Esophagus muscularis mucosa (tissue), 4 donors: ENCODE data around the gene IKZF2.

Experiments
- EP300 ChIP-seq: sonication (generic); formaldehyde crosslinking; IDR thresholded peaks from one replicate; pipeline ENCODE4 v1.6.1; 2017; ENCODE audit warnings: antibody characterized with exemption
- POLR2A ChIP-seq: fragments of 450-650 bp; IDR thresholded peaks from one replicate; pipeline ENCODE4 v1.6.1; 2017; ENCODE audit warnings: antibody characterized with exemption, moderate library complexity, mild to moderate bottlenecking, low read depth
- POLR2AphosphoS5 ChIP-seq, 2 donors: sonication (generic); formaldehyde crosslinking; IDR thresholded peaks; one replicate each; pipeline ENCODE4 v1.6.1; 2017; ENCODE audit warnings: antibody characterized with exemption in 2 of 2
- TF ChIP-seq, protein P1 (sequence below), 3 experiments: fragments of 200-600 bp in 2 of 3; fragments of 450-650 bp in 1 of 3; sonication (generic) in 2 of 3; IDR thresholded peaks; one replicate each; pipeline ENCODE4 v1.5.1; 2017 to 2019; ENCODE audit warnings: antibody characterized with exemption in 3 of 3, mild to moderate bottlenecking in 2 of 3, moderate library complexity in 1 of 3

DNA sequence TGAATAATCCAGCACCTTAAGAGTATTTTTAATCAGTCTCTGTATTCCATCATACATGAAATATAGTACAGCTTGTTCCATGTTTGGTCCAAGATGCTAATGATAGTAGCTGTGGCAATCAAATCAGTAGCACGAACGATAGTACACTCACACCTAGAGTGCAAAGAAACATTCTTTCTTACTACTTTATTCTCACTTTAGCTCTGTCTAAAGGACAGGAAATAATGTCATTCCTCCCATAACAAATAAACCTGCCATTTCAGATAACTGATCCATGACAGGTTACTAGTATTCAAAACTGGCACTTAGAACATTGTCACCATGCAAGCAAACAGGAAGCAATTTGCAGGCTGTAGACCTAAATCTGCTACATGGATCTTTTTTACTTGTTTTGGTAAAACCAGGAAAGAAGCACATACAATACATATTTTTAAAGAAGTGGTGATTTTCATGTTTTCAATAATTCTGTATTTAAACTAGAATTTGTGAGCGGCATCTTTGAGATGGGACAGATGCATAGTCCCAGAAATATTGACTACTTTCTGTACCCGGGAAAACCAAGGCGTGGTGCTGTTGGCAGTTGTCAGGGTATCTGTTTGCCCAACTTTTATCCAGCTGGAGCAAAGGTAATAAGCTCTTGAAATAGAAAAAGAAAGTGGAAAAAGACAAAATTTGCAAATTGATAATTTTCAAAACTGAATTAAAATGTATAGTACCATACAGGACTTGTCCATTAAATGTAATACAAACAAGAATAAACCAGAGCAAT lies 49.5 kb downstream of the IKZF2 start:
- TF ChIP-seq, protein P1, sequence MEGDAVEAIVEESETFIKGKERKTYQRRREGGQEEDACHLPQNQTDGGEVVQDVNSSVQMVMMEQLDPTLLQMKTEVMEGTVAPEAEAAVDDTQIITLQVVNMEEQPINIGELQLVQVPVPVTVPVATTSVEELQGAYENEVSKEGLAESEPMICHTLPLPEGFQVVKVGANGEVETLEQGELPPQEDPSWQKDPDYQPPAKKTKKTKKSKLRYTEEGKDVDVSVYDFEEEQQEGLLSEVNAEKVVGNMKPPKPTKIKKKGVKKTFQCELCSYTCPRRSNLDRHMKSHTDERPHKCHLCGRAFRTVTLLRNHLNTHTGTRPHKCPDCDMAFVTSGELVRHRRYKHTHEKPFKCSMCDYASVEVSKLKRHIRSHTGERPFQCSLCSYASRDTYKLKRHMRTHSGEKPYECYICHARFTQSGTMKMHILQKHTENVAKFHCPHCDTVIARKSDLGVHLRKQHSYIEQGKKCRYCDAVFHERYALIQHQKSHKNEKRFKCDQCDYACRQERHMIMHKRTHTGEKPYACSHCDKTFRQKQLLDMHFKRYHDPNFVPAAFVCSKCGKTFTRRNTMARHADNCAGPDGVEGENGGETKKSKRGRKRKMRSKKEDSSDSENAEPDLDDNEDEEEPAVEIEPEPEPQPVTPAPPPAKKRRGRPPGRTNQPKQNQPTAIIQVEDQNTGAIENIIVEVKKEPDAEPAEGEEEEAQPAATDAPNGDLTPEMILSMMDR (IDR thresholded peaks at IDR 0.05) = no peak
- no peak for TF ChIP-seq POLR2AphosphoS5 (IDR thresholded peaks at IDR 0.05)
- no peak for TF ChIP-seq POLR2A
- TF ChIP-seq EP300 = no peak
